OCI-LY7 (cell line): ENCODE measurements around the gene C2. TPM values are rescaled to one million over a fixed set of nuclear protein-coding genes. Genes with fewer than 3 reads are reported as not detected.

ENCODE experiments used
- BruUV-seq: library from RNA; stranded (reverse); fragments of 400-500 nt; replicated peaks from 2 replicates; lab custom pipeline; 2021; lab: Mats Ljungman, UMichigan
- CTCF ChIA-PET: fragments of 300-600 bp; sonication (Branson Sonifier 250); formaldehyde crosslinking; loops from one replicate; lab custom pipeline; 2022; ENCODE audit warnings: antibody characterized with exemption; ENCODE audit not compliant: unreplicated experiment; lab: Charles Lee
- POLR2A ChIA-PET: fragments of 300-600 bp; sonication (Branson Sonifier 250); formaldehyde crosslinking; loops from one replicate; lab custom pipeline; 2022; ENCODE audit warnings: antibody characterized with exemption; lab: Charles Lee
- DNase-seq: peaks from one replicate; pipeline ENCODE4 v3.0.0-alpha.2; 2015; ENCODE audit warnings: low spot score
- H2AFZ ChIP-seq: fragments of 200-600 bp; sonication (generic), shearing (Covaris generic); 2 replicates; pipeline ENCODE4 v1.6.1; 2014; ENCODE audit warnings: mild to moderate bottlenecking, antibody characterized with exemption, low read length, moderate library complexity
- H3K27ac ChIP-seq: fragments of 200-600 bp; sonication (generic); 2 replicates; pipeline ENCODE4 v1.5.1; 2014; ENCODE audit warnings: mixed run types, low read depth, mild to moderate bottlenecking, moderate library complexity, low read length, inconsistent platforms; ENCODE audit not compliant: poor library complexity, severe bottlenecking
- H3K36me3 ChIP-seq: fragments of 200-600 bp; sonication (generic); 2 replicates; pipeline ENCODE4 v1.6.1; 2014; ENCODE audit warnings: mild to moderate bottlenecking, antibody characterized with exemption, low read length, moderate library complexity, mixed read lengths; ENCODE audit not compliant: insufficient read depth
- H3K4me1 ChIP-seq: fragments of 200-600 bp; sonication (generic); 2 replicates; pipeline ENCODE4 v1.5.1; 2014; ENCODE audit warnings: mild to moderate bottlenecking, low read length; ENCODE audit not compliant: insufficient read depth, poor library complexity, severe bottlenecking
- H3K4me2 ChIP-seq: fragments of 200-600 bp; sonication (generic); 2 replicates; pipeline ENCODE4 v1.6.1; 2014; ENCODE audit warnings: mild to moderate bottlenecking, low read length
- H3K4me3 ChIP-seq: fragments of 200-600 bp; sonication (generic); 2 replicates; pipeline ENCODE4 v1.5.1; 2014; ENCODE audit warnings: mild to moderate bottlenecking, low read depth, low read length; ENCODE audit not compliant: poor library complexity, severe bottlenecking
- H3K79me2 ChIP-seq: fragments of 200-600 bp; sonication (generic); 2 replicates; pipeline ENCODE4 v1.6.1; 2016; ENCODE audit warnings: low read depth, mild to moderate bottlenecking, low read length, moderate library complexity, mixed read lengths; ENCODE audit not compliant: insufficient read depth
- H3K9me2 ChIP-seq: fragments of 200-600 bp; sonication (generic); 2 replicates; pipeline ENCODE4 v1.6.1; 2016; ENCODE audit warnings: mild to moderate bottlenecking, low read length, mixed read lengths; ENCODE audit not compliant: insufficient read depth
- H3K9me3 ChIP-seq: fragments of 200-600 bp; sonication (generic); 2 replicates; pipeline ENCODE4 v1.6.1; 2014; ENCODE audit warnings: mild to moderate bottlenecking, mixed run types, low read length, mixed read lengths
- H4K20me1 ChIP-seq: fragments of 200-600 bp; sonication (generic); 2 replicates; pipeline ENCODE4 v1.6.1; 2014; ENCODE audit warnings: mild to moderate bottlenecking, antibody characterized with exemption, low read length, moderate library complexity, mixed read lengths; ENCODE audit not compliant: insufficient read depth
- EZH2phosphoT487 ChIP-seq: fragments of 200-600 bp; sonication (generic); IDR thresholded peaks from 2 replicates; pipeline ENCODE4 v1.6.1; 2018; ENCODE audit warnings: low read depth, borderline replicate concordance, mild to moderate bottlenecking, mixed run types, antibody characterized with exemption, low read length, moderate library complexity, mixed read lengths
- intact Hi-C: fragments of 100-400 bp; cut with micrococcal nuclease; formaldehyde crosslinking; loops from one replicate; pipeline ENCODE4 v1.10.0; 2022; ENCODE audit not compliant: unreplicated experiment
- total RNA-seq, 2 experiments: library from RNA; depleted of rRNA in 1 of 2; stranded (reverse); fragments of >200 nt in 1 of 2; shearing (Covaris generic) in 1 of 2; gene quantifications; 2 replicates each; pipeline ENCODE4 v1.2.3, GENCODE V29; 2014 to 2022
- TF ChIP-seq, protein P1 (sequence below): fragments of 200-600 bp; sonication (generic); conservative IDR thresholded peaks from 2 replicates; pipeline ENCODE4 v1.5.1; 2014; ENCODE audit warnings: mild to moderate bottlenecking, antibody characterized with exemption, low read length, moderate library complexity, mixed read lengths

C2 gene
- total RNA-seq, 2 experiments from 2014 or later: 3.4 to 4.4 TPM

DNA sequence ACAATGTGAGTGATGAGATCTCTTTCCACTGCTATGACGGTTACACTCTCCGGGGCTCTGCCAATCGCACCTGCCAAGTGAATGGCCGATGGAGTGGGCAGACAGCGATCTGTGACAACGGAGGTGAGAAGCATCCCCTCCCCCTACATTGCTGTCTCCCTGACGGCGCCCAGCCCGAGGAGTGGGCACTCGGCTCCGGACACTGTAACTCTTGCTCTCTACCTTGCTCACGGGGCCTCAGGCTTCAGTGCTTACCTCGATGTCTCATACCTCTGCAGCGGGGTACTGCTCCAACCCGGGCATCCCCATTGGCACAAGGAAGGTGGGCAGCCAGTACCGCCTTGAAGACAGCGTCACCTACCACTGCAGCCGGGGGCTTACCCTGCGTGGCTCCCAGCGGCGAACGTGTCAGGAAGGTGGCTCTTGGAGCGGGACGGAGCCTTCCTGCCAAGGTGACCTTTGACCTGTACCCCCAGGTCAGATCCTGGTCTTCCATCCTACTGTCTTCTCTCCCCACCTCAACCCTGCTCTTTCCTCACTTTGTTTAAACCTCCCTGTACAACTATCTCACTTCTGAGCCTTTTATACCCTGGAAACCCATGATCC lies 19.7 kb downstream of the C2 start:
- Histone ChIP-seq H2AFZ (no peak overlapping the region), H3K9me3 (no peaks in the 10 kb centered on the region), H3K27ac (no peak overlapping the region), H3K4me1 (no peaks in the 10 kb centered on the region), H3K4me2 (no peak overlapping the region), H3K4me3 (no peak overlapping the region), H3K36me3 (peaks cover 15% of the 10 kb centered on the region; the same call in 1 of the 2 replicates), H3K79me2 (no peaks in the 10 kb centered on the region), H4K20me1 (no peaks in the 10 kb centered on the region), H3K9me2 (no peaks in the 10 kb centered on the region)
- DNase-seq: no peak
- ChIA-PET CTCF (no interaction called here), POLR2A (no interaction called here)
- no TSS peak for BruUV-seq
- TF ChIP-seq, protein P1, sequence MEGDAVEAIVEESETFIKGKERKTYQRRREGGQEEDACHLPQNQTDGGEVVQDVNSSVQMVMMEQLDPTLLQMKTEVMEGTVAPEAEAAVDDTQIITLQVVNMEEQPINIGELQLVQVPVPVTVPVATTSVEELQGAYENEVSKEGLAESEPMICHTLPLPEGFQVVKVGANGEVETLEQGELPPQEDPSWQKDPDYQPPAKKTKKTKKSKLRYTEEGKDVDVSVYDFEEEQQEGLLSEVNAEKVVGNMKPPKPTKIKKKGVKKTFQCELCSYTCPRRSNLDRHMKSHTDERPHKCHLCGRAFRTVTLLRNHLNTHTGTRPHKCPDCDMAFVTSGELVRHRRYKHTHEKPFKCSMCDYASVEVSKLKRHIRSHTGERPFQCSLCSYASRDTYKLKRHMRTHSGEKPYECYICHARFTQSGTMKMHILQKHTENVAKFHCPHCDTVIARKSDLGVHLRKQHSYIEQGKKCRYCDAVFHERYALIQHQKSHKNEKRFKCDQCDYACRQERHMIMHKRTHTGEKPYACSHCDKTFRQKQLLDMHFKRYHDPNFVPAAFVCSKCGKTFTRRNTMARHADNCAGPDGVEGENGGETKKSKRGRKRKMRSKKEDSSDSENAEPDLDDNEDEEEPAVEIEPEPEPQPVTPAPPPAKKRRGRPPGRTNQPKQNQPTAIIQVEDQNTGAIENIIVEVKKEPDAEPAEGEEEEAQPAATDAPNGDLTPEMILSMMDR: no peak
- TF ChIP-seq EZH2phosphoT487: no peak
- intact Hi-C loops: no loop called here

DNA sequence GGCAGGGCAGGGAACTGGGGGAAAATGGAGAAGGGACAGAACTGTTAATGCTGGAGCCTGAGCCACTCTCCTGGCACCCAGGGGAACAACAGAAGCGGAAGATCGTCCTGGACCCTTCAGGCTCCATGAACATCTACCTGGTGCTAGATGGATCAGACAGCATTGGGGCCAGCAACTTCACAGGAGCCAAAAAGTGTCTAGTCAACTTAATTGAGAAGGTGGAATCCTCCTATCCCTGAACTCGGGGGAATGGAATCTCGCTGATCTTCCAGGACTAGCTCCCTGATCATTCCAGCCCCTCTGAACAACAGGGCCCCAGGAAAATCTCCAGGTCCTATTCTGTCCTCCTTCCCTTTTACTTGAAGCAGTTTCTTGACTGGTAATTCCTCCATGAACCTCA lies 20.3 kb downstream of the C2 start:
- no TSS peak for BruUV-seq
- POLR2A ChIA-PET: no interaction called here
- DNase-seq: no peak
- Histone ChIP-seq H3K4me1 (no peaks in the 10 kb centered on the region), H3K9me2 (no peaks in the 10 kb centered on the region), H2AFZ (no peak overlapping the region), H3K36me3 (peaks cover 22% of the 10 kb centered on the region; the same call in 1 of the 2 replicates), H4K20me1 (no peaks in the 10 kb centered on the region), H3K79me2 (no peaks in the 10 kb centered on the region), H3K4me2 (no peak overlapping the region), H3K4me3 (no peak overlapping the region), H3K9me3 (no peaks in the 10 kb centered on the region), H3K27ac (no peak overlapping the region)
- TF ChIP-seq, protein P1: no peak
- TF ChIP-seq EZH2phosphoT487: no peak
- intact Hi-C loops: no loop called here
- CTCF ChIA-PET: no interaction called here

DNA sequence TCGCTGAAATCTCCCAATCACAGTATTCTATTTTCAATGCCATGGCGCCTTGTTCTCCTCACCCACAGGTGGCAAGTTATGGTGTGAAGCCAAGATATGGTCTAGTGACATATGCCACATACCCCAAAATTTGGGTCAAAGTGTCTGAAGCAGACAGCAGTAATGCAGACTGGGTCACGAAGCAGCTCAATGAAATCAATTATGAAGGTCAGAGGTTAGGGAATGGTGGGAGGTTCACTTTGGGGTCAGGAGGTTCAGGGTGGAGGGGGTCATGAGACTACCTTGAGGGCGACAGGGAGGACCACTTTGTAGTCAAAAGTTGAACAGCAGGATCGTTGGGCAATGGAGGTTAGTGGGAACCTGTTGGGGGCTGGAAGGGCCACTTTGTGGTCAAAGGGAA lies 20.8 kb downstream of the C2 start:
- DNase-seq: no peak
- H3K36me3 ChIP-seq: peaks cover 27% of the 10 kb centered on the region; the same call in 1 of the 2 replicates
- H3K27ac ChIP-seq: no peak overlapping the region
- no peaks in the 10 kb centered on the region for H3K9me3 ChIP-seq
- TF ChIP-seq EZH2phosphoT487: no peak
- TF ChIP-seq, protein P1: no peak
- H3K9me2 ChIP-seq: no peaks in the 10 kb centered on the region
- intact Hi-C loops: no loop called here
- no peaks in the 10 kb centered on the region for H3K4me1 ChIP-seq
- CTCF ChIA-PET: no interaction called here
- H4K20me1 ChIP-seq: no peaks in the 10 kb centered on the region
- POLR2A ChIA-PET: no interaction called here
- H3K79me2 ChIP-seq: no peaks in the 10 kb centered on the region
- BruUV-seq: no TSS peak
- H3K4me2 ChIP-seq: no peak overlapping the region
- no peak overlapping the region for H2AFZ ChIP-seq
- H3K4me3 ChIP-seq: no peak overlapping the region
